ENCODE data around the gene ZNF175. TPM values are rescaled to one million over a fixed set of nuclear protein-coding genes. Genes with fewer than 3 reads are reported as not detected.
A peak's percentile ranks its signal among the peaks of the same experiment; 100 is the strongest.

The ZNF175 gene
- 5.2 TPM for total RNA-seq
- 1 to 10 TPM in 3 of 4 donors, under 1 TPM in 1; 0.88 to 3.8 (median 2.5) TPM for polyA plus RNA-seq

DNA sequence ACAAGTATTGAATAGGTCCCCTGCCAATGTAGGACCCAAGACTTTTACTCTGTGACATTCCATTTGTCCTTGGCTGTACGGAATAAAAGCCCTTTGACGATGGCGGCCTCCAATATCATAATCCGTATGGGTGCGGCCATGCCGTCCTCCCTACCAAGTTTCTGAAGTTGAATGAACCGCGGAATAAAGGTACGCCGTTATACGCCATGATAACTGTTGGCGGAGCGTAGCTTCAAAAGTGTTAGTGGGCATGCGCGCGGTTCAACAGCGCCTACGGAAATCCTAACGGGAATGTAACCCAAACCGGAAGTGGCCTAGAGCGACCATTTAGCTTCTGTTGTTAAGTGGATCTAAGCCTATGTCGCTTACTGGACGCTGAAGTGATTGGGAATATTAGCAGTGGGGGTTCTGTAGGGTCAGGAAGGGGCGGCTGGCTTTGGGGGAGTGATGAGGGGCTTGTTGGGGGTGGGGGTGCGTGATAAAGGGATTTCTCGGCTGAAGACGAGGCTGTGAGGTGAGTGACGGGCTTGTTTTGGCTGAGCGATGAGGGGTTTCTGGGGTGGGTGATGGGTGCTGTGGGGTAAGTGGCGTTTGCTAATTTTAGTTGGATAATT, at the start of gene ZNF175:
TSS of gene ZNF175 (plus strand) at position 322 of the 614 bp plus-strand sequence. CDS start 2,047 bp downstream, outside the sequence.
- peak within 1 kb of the TSS; percentile 87 for H3K4me3 ChIP-seq (ENCODE audit: low read depth, low read length)
- H3K4me1 ChIP-seq (ENCODE audit: control insufficient read depth, insufficient read depth, low read length, poor library complexity, severe bottlenecking): peaks cover 17% of the 10 kb centered on the region
- H3K9me3 ChIP-seq (ENCODE audit: control insufficient read depth in 2 of 2, low read length in 2 of 2): no peaks in the 10 kb centered on the region
- peaks cover 31% of the 10 kb centered on the region for H3K36me3 Mint-ChIP-seq
- H3K27ac Mint-ChIP-seq: peak within 1 kb of the TSS; percentile 55 to 95 (median 79)
- peaks cover 18% of the 10 kb centered on the region for H3K36me3 ChIP-seq (ENCODE audit: control insufficient read depth, insufficient read depth, low read length)
- peak within 1 kb of the TSS; percentile 95 to 99 (median 97) for H3K4me3 Mint-ChIP-seq
- H3K4me1 Mint-ChIP-seq: peaks cover 17 to 46% (median 28%) of the 10 kb centered on the region in 4 donors
- ATAC-seq (ENCODE audit: low read depth in 2 of 2) (peak; percentile 88 to 91), DNase-seq (peak; percentile 70 to 91 (median 73))
- peaks cover 8% of the 10 kb centered on the region for H3K27me3 ChIP-seq (ENCODE audit: control insufficient read depth, insufficient read depth, low read length)
- peaks cover 22% of the 10 kb centered on the region for H3K27me3 Mint-ChIP-seq
- H3K9me3 Mint-ChIP-seq: peaks cover 0 to 3% (median 0%) of the 10 kb centered on the region in 7 donors
- H3K27ac ChIP-seq (ENCODE audit: insufficient read depth, low read length, poor library complexity, severe bottlenecking): no peak within 1 kb of the TSS

DNA sequence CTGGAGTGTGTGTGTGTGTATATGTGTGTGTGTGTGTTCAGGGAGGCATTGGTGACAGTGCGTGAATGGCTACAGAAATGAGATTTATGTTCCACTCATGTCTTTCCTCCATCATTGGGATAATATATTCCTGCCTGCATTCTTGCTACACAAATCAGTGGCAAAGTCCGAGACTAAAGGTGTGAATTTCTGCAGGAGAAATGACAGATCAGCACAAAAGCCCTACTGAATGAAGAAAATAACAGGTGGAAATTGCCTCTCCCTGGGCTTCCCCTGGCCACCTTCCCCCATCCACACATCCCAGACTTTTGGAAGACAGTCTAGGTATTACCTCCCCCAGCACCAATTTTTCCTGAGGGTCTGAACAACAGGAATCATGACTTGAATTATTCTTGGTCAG, 49.7 kb upstream of the ZNF175 start:
- DNase-seq (no peak), ATAC-seq (ENCODE audit: low read depth in 2 of 2) (no peak)
- Mint-ChIP-seq H3K4me1 (peaks cover 0 to 7% (median under 1%) of the 10 kb centered on the region in 4 donors), H3K27ac (no peak overlapping the region), H3K36me3 (peaks cover 3% of the 10 kb centered on the region), H3K27me3 (peaks cover 8% of the 10 kb centered on the region), H3K4me3 (no peak overlapping the region), H3K9me3 (peaks cover 0 to 4% (median 0%) of the 10 kb centered on the region in 7 donors)
- peaks cover 1% of the 10 kb centered on the region for H3K27me3 ChIP-seq (ENCODE audit: control insufficient read depth, insufficient read depth, low read length)
- H3K4me1 ChIP-seq (ENCODE audit: control insufficient read depth, insufficient read depth, low read length, poor library complexity, severe bottlenecking): no peaks in the 10 kb centered on the region
- H3K36me3 ChIP-seq (ENCODE audit: control insufficient read depth, insufficient read depth, low read length): no peaks in the 10 kb centered on the region
- H3K4me3 ChIP-seq (ENCODE audit: low read depth, low read length): no peak overlapping the region
- no peaks in the 10 kb centered on the region for H3K9me3 ChIP-seq (ENCODE audit: control insufficient read depth in 2 of 2, low read length in 2 of 2)
- no peak overlapping the region for H3K27ac ChIP-seq (ENCODE audit: insufficient read depth, low read length, poor library complexity, severe bottlenecking)

GRCh38 chr19:51521781-51522180, 49.3 kb upstream of the ZNF175 start:
- Histone ChIP-seq H3K27ac (ENCODE audit: insufficient read depth, low read length, poor library complexity, severe bottlenecking) (no peak overlapping the region), H3K4me1 (ENCODE audit: control insufficient read depth, insufficient read depth, low read length, poor library complexity, severe bottlenecking) (no peaks in the 10 kb centered on the region), H3K27me3 (ENCODE audit: control insufficient read depth, insufficient read depth, low read length) (peaks cover 1% of the 10 kb centered on the region), H3K36me3 (ENCODE audit: control insufficient read depth, insufficient read depth, low read length) (no peaks in the 10 kb centered on the region), H3K9me3 (ENCODE audit: control insufficient read depth in 2 of 2, low read length in 2 of 2) (no peaks in the 10 kb centered on the region), H3K4me3 (ENCODE audit: low read depth, low read length) (no peak overlapping the region)
- Mint-ChIP-seq H3K27ac (no peak overlapping the region), H3K27me3 (peaks cover 8% of the 10 kb centered on the region), H3K4me3 (no peak overlapping the region), H3K36me3 (peaks cover 3% of the 10 kb centered on the region), H3K9me3 (peaks cover 0 to 4% (median 0%) of the 10 kb centered on the region in 7 donors), H3K4me1 (peaks cover 0 to 7% (median under 1%) of the 10 kb centered on the region in 4 donors)
- DNase-seq: no peak
- no peak for ATAC-seq (ENCODE audit: low read depth in 2 of 2)

DNA sequence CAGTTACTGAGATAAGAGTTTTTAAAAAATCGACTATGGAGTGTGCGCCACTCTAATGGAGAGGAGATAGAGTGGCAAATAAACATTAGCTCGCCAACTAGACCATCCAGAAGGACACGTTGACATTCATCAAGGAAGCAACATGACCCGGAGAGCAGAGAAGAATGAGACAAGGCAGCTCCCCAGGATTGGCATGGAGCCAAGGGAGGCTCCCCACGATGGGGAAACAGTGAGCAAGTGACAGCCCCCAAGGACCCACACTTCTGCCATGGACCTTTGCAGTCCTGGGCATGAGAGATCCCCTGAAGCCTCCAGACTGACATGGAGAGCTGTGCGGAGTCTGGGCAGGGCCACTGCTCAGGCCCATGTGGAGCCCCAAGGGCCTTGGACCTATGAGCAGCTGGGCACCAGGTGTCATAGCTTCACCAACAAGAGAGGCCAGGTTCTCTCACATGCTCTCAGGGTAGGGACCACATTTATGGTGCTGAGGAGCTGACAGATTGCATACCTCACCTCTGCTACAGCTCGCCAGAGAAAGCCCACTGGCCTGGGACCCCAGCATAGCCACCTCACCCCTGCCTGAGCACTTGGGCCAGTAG, 46.3 kb upstream of the ZNF175 start:
- no peak overlapping the region for H3K4me3 Mint-ChIP-seq
- no peak overlapping the region for H3K27ac Mint-ChIP-seq
- DNase-seq: no peak
- Histone ChIP-seq H3K27me3 (ENCODE audit: control insufficient read depth, insufficient read depth, low read length) (peaks cover 1% of the 10 kb centered on the region), H3K4me3 (ENCODE audit: low read depth, low read length) (no peak overlapping the region), H3K36me3 (ENCODE audit: control insufficient read depth, insufficient read depth, low read length) (no peaks in the 10 kb centered on the region), H3K9me3 (ENCODE audit: control insufficient read depth in 2 of 2, low read length in 2 of 2) (no peaks in the 10 kb centered on the region), H3K4me1 (ENCODE audit: control insufficient read depth, insufficient read depth, low read length, poor library complexity, severe bottlenecking) (no peaks in the 10 kb centered on the region), H3K27ac (ENCODE audit: insufficient read depth, low read length, poor library complexity, severe bottlenecking) (no peak overlapping the region)
- H3K4me1 Mint-ChIP-seq: peaks cover 0 to 7% (median 0%) of the 10 kb centered on the region in 4 donors
- ATAC-seq (ENCODE audit: low read depth in 2 of 2): no peak
- H3K9me3 Mint-ChIP-seq: peaks cover 0 to 4% (median 0%) of the 10 kb centered on the region in 7 donors
- H3K36me3 Mint-ChIP-seq: no peaks in the 10 kb centered on the region
- peaks cover 4% of the 10 kb centered on the region for H3K27me3 Mint-ChIP-seq

GRCh38 chr19:51525651-51526050, 45.4 kb upstream of the ZNF175 start:
- Mint-ChIP-seq H3K4me1 (peaks cover 0 to 7% (median 0%) of the 10 kb centered on the region in 4 donors), H3K27ac (no peak overlapping the region), H3K9me3 (peaks cover 0 to 4% (median 0%) of the 10 kb centered on the region in 7 donors), H3K36me3 (no peaks in the 10 kb centered on the region), H3K4me3 (no peak overlapping the region), H3K27me3 (peaks cover 4% of the 10 kb centered on the region)
- no peak overlapping the region for H3K4me3 ChIP-seq (ENCODE audit: low read depth, low read length)
- no peak overlapping the region for H3K27ac ChIP-seq (ENCODE audit: insufficient read depth, low read length, poor library complexity, severe bottlenecking)
- H3K27me3 ChIP-seq (ENCODE audit: control insufficient read depth, insufficient read depth, low read length): no peaks in the 10 kb centered on the region
- H3K4me1 ChIP-seq (ENCODE audit: control insufficient read depth, insufficient read depth, low read length, poor library complexity, severe bottlenecking): no peaks in the 10 kb centered on the region
- no peak for ATAC-seq (ENCODE audit: low read depth in 2 of 2)
- H3K36me3 ChIP-seq (ENCODE audit: control insufficient read depth, insufficient read depth, low read length): no peaks in the 10 kb centered on the region
- no peak for DNase-seq
- H3K9me3 ChIP-seq (ENCODE audit: control insufficient read depth in 2 of 2, low read length in 2 of 2): no peaks in the 10 kb centered on the region

DNA sequence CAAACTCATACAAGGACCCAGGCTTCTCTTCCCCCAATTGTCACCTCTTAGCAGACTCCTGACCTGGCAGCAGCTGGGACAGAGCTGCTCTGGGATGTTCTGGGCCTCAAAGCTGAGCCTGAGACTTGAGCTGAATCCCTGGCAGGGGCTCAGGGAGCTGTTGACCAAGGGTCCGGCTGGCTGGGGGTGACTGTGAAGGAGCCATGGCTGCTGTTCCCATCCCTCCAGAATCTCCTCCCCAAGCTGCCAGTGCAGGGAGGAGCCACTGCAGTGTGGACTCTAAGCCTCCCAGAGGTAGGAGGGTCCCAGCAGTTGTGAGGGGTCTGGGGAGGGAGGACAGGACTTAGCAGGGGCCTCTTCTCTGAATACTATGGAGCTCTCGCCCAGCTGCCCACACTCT, 41.8 kb upstream of the ZNF175 start:
- H3K9me3 ChIP-seq (ENCODE audit: control insufficient read depth in 2 of 2, low read length in 2 of 2): no peaks in the 10 kb centered on the region
- peaks cover 0 to 4% (median 0%) of the 10 kb centered on the region in 7 donors for H3K9me3 Mint-ChIP-seq
- no peaks in the 10 kb centered on the region for H3K27me3 ChIP-seq (ENCODE audit: control insufficient read depth, insufficient read depth, low read length)
- H3K27ac ChIP-seq (ENCODE audit: insufficient read depth, low read length, poor library complexity, severe bottlenecking): no peak overlapping the region
- no peaks in the 10 kb centered on the region for H3K4me1 Mint-ChIP-seq
- H3K4me1 ChIP-seq (ENCODE audit: control insufficient read depth, insufficient read depth, low read length, poor library complexity, severe bottlenecking): no peaks in the 10 kb centered on the region
- ATAC-seq (ENCODE audit: low read depth in 2 of 2) (no peak), DNase-seq (no peak)
- no peak overlapping the region for H3K4me3 Mint-ChIP-seq
- H3K27ac Mint-ChIP-seq: no peak overlapping the region
- H3K27me3 Mint-ChIP-seq: peaks cover 15% of the 10 kb centered on the region
- no peak overlapping the region for H3K4me3 ChIP-seq (ENCODE audit: low read depth, low read length)
- H3K36me3 Mint-ChIP-seq: no peaks in the 10 kb centered on the region
- no peaks in the 10 kb centered on the region for H3K36me3 ChIP-seq (ENCODE audit: control insufficient read depth, insufficient read depth, low read length)

DNA sequence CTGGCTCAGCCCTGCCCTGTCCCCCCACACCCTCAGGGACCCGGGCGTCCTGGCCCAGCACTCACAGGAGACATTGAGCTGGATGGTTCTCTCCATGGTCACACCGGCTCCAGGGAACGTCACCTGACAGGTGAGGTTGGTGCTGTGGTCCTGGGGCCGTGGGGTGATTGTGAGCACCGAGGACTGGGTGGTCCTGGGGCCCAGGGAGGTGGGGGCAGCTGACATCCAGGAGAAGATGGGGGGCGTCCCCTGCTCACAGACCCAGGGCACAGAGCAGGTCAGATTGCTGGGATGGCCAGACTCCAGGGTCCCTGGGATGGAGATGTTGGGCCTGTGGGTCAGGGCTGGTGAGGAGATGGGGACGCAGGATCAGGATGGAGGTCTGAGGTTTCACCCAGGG, 40.5 kb upstream of the ZNF175 start:
- Mint-ChIP-seq H3K36me3 (no peaks in the 10 kb centered on the region), H3K27ac (no peak overlapping the region), H3K4me1 (no peaks in the 10 kb centered on the region), H3K4me3 (no peak overlapping the region), H3K27me3 (peaks cover 15% of the 10 kb centered on the region), H3K9me3 (peaks cover 0 to 7% (median 3%) of the 10 kb centered on the region in 7 donors)
- DNase-seq (no peak), ATAC-seq (ENCODE audit: low read depth in 2 of 2) (no peak)
- Histone ChIP-seq H3K27ac (ENCODE audit: insufficient read depth, low read length, poor library complexity, severe bottlenecking) (no peak overlapping the region), H3K36me3 (ENCODE audit: control insufficient read depth, insufficient read depth, low read length) (no peaks in the 10 kb centered on the region), H3K4me1 (ENCODE audit: control insufficient read depth, insufficient read depth, low read length, poor library complexity, severe bottlenecking) (no peaks in the 10 kb centered on the region), H3K27me3 (ENCODE audit: control insufficient read depth, insufficient read depth, low read length) (no peaks in the 10 kb centered on the region), H3K4me3 (ENCODE audit: low read depth, low read length) (no peak overlapping the region), H3K9me3 (ENCODE audit: control insufficient read depth in 2 of 2, low read length in 2 of 2) (no peaks in the 10 kb centered on the region)

Measured in CD4-positive, CD25-positive, alpha-beta regulatory T cell (primary cell).